Ovary (tissue), 9 donors: ENCODE results near the gene NSMF. TPM values are rescaled to one million over a fixed set of nuclear protein-coding genes. Genes with fewer than 3 reads are reported as not detected.

Experiments
- DNase-seq, 5 donors: peaks; one replicate each; pipeline ENCODE4 v3.0.0-alpha.2; 2019 to 2020
- H3K27ac ChIP-seq, 2 donors: fragments of 200-600 bp; one replicate each; pipeline versions ENCODE4 v1.5.1 to v1.8.0; 2019 to 2022
- H3K27me3 ChIP-seq: fragments of 200-600 bp; one replicate; pipeline ENCODE4 v1.8.0; 2022
- H3K36me3 ChIP-seq: fragments of 200-600 bp; sonication (generic); one replicate; pipeline ENCODE4 v1.5.1; 2019
- H3K4me1 ChIP-seq: one replicate; pipeline ENCODE4 v1.8.1; 2013; ENCODE audit warnings: mild to moderate bottlenecking, moderate library complexity; ENCODE audit not compliant: insufficient read depth
- H3K4me3 ChIP-seq: fragments of 200-600 bp; sonication (generic); one replicate; pipeline ENCODE4 v1.5.1; 2017
- H3K9me3 ChIP-seq, 2 donors: fragments of 200-600 bp in 1 of 2; sonication (generic) in 1 of 2; one replicate each; pipeline versions ENCODE4 v1.5.1 to v1.8.1; 2013 to 2019; ENCODE audit warnings: mild to moderate bottlenecking in 1 of 2, moderate library complexity in 1 of 2
- EP300 ChIP-seq: sonication (generic); formaldehyde crosslinking; IDR thresholded peaks from one replicate; pipeline ENCODE4 v1.6.1; 2017; ENCODE audit warnings: antibody characterized with exemption
- POLR2A ChIP-seq: fragments of 450-650 bp; IDR thresholded peaks from one replicate; pipeline ENCODE4 v1.6.1; 2017; ENCODE audit warnings: antibody characterized with exemption, mild to moderate bottlenecking, moderate library complexity
- WGBS, 3 donors: extraction: QIAGEN DNeasy Blood & Tissue Kit in 1 of 3; methylation state at CpG; one replicate each; pipeline versions ENCODE4 v1.1.5 to v1.1.7; 2013 to 2017; 5-methylcytosine and 5-hydroxymethylcytosine counted together
- intact Hi-C, 4 donors: fragments of 100-400 bp; cut with DNase I; formaldehyde crosslinking; loops; one replicate each; pipeline versions ENCODE4 v1.11.0 to v1.15.1; 2022 to 2023
- polyA plus RNA-seq, 2 donors: library from polyadenylated mRNA; stranded (reverse); fragments of 200-250 nt in 1 of 2; fragments of 350-450 nt in 1 of 2; fragmentation: Illumina TruSeq in 1 of 2; extraction: RNeasy Lipid Tissue Mini Kit (QIAGEN cat#74804) in 1 of 2; gene quantifications; one replicate each; pipeline ENCODE4 v1.2.3, GENCODE V29; 2013 to 2014
- total RNA-seq, 7 donors: library from RNA; depleted of rRNA in 2 of 7; stranded (reverse); fragments of >200 nt in 2 of 7; fragmentation: NEBNext Ultra II Directional in 3 of 7; extraction: Animal tissue kit (Norgen Biotek cat#: 25700) in 3 of 7; gene quantifications; one replicate each; pipeline versions ENCODE4 v1.1.0 to v1.2.4, GENCODE V29; 2016 to 2023
- TF ChIP-seq, protein P1 (sequence below), 3 donors: fragments of 450-650 bp in 2 of 3; fragments of 200-600 bp in 1 of 3; IDR thresholded peaks; one replicate each; pipeline versions ENCODE4 v1.5.1 to v1.8.0; 2016 to 2022; ENCODE audit warnings: antibody characterized with exemption in 3 of 3, mild to moderate bottlenecking in 1 of 3
- donor health status: DM: no; HTN: no; CAD: no; lungs with moderate emphysema.
- donor health status: DM: no; HTN: no; CAD: no.
- donor health status: Bipolar disorder and iron deficiency.
- donor health status: DM: yes; HTN: yes; CAD: no.
- donor health status: DM: no; HTN: no; CAD: no.
- donor health status: DM: yes; HTN: yes; CAD: no.

NSMF gene
- total and polyA plus RNA-seq, 9 donors = 22.9 to 50.3 (median 29.5) TPM

GRCh38 chr9:137446851-137447471 lies 12.2 kb downstream of the NSMF start:
- no peak overlapping the region for H3K4me3 ChIP-seq
- no peaks in the 10 kb centered on the region for H3K27me3 ChIP-seq
- H3K9me3 ChIP-seq = no peaks in the 10 kb centered on the region
- DNase-seq = peak in 2 of 5 donors; percentile 23 to 33
- no peaks in the 10 kb centered on the region for H3K4me1 ChIP-seq
- intact Hi-C loops = loop anchor here in 2 of 4 donors (5.0 to 10.0 kb wide), 2 partner anchors 145 to 152 kb away; partner anchors contain the start of gene NRARP (in 1 of the 2)
- 65 to 74% (median 69%) methylated on average over 21 of the region's 21 CpGs for WGBS, 3 donors
- H3K27ac ChIP-seq = no peak overlapping the region
- no peak for TF ChIP-seq POLR2A
- no peak for TF ChIP-seq EP300
- TF ChIP-seq, protein P1, sequence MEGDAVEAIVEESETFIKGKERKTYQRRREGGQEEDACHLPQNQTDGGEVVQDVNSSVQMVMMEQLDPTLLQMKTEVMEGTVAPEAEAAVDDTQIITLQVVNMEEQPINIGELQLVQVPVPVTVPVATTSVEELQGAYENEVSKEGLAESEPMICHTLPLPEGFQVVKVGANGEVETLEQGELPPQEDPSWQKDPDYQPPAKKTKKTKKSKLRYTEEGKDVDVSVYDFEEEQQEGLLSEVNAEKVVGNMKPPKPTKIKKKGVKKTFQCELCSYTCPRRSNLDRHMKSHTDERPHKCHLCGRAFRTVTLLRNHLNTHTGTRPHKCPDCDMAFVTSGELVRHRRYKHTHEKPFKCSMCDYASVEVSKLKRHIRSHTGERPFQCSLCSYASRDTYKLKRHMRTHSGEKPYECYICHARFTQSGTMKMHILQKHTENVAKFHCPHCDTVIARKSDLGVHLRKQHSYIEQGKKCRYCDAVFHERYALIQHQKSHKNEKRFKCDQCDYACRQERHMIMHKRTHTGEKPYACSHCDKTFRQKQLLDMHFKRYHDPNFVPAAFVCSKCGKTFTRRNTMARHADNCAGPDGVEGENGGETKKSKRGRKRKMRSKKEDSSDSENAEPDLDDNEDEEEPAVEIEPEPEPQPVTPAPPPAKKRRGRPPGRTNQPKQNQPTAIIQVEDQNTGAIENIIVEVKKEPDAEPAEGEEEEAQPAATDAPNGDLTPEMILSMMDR (IDR thresholded peaks at IDR 0.05) = no peak
- no peaks in the 10 kb centered on the region for H3K36me3 ChIP-seq

DNA sequence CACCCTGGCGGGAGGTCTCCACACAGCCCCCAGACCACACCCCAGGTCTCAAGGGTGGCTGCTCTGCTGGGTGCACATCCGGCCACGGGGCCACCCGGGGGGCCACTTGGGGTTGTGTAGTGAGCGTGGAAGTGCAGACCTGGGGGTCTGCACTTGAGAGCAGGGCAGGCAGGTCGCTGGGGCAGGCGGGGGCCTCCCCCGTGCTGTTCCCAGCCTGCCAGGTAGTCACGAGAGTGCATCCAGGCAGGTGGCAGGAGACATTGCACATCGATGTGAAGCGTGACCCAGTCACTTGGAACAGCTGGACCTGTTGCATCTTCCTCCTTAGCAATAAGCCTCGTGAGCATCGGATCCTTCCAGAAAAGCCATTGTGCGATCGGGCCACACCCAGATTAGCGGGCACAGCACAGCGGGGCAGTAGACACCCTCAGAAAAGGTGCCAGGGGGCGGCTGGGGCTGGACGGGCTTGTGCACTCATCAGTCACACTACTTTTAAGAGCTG lies 13.2 kb downstream of the NSMF start:
- 42 to 55% (median 52%) methylated on average over 19 of the region's 19 CpGs for WGBS, 3 donors
- peak in 2 of 5 donors; percentile 28 to 39 for DNase-seq
- intact Hi-C loops = loop anchor here in 2 of 4 donors (5.0 to 10.0 kb wide), 2 partner anchors 144 to 151 kb away; partner anchors contain the start of gene NRARP (in 1 of the 2)
- no peaks in the 10 kb centered on the region for H3K27me3 ChIP-seq
- H3K9me3 ChIP-seq = no peaks in the 10 kb centered on the region
- H3K36me3 ChIP-seq = no peaks in the 10 kb centered on the region
- H3K4me3 ChIP-seq = no peak overlapping the region
- TF ChIP-seq EP300 (no peak), POLR2A (no peak)
- TF ChIP-seq, protein P1 (IDR thresholded peaks at IDR 0.05) = no peak
- H3K4me1 ChIP-seq = no peaks in the 10 kb centered on the region
- H3K27ac ChIP-seq = no peak overlapping the region

- Histone ChIP-seq H3K27me3 (no peaks in the 10 kb centered on the region), H3K36me3 (no peaks in the 10 kb centered on the region), H3K27ac (no peak overlapping the region), H3K4me3 (no peak overlapping the region), H3K4me1 (no peaks in the 10 kb centered on the region), H3K9me3 (no peaks in the 10 kb centered on the region)
- intact Hi-C loops = loop anchor here in 2 of 4 donors (5.0 to 10.0 kb wide), 2 partner anchors 143 to 151 kb away; partner anchors contain the start of gene NRARP (in 1 of the 2)
- TF ChIP-seq POLR2A = no peak
- TF ChIP-seq, protein P1 (IDR thresholded peaks at IDR 0.05) = peak; percentile 43 to 68 (median 54)
- 15 to 24% (median 18%) methylated on average over 13 to 14 of the region's 14 CpGs for WGBS, 3 donors
- DNase-seq = peak; percentile 66 to 85 (median 83)
Observed at GRCh38 chr9:137445275-137445807, 13.8 kb downstream of the NSMF start.

DNA sequence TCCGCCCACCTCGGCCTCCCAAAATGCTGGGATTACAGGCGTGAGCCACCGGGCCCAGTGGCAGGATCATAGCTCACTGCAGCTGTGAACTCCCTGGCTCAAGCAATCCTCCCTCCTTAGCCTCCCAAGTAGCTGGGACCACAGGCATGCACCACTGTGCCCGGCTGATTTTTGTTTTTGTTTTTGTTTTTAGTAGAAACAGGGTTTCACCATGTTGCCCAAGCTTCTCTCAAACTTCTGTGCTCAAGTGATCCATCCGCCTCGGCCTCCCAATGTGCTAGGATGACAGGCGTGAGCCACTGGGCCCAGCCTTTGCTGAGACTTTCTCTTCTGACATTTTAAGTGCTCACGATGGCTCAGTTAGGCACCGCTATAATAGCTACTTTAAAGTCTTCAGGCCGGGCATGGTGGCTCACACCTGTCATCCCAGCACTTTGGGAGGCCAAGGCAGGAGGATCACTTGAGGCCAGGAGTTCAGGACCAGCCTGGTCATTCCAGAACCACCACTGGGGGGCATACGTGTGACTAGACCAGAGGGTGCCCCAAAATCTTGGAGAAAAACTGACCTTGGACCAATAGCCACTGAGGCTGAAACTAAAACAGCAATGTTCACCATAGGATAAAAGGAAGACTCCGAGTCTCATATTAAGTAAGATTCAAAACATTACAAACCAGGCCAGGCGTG lies 14.9 kb downstream of the NSMF start:
- Histone ChIP-seq H3K36me3 (no peaks in the 10 kb centered on the region), H3K9me3 (no peaks in the 10 kb centered on the region), H3K27me3 (no peaks in the 10 kb centered on the region), H3K27ac (no peak overlapping the region), H3K4me3 (no peak overlapping the region), H3K4me1 (no peaks in the 10 kb centered on the region)
- DNase-seq = peak in 1 of 5 donors; percentile 13
- intact Hi-C loops = loop anchor here in 1 of 4 donors (10.0 kb wide), 1 partner anchor 149 kb away; no protein-coding TSS in a partner anchor
- TF ChIP-seq, protein P1 (IDR thresholded peaks at IDR 0.05) = no peak
- no peak for TF ChIP-seq POLR2A
- no peak for TF ChIP-seq EP300
- 81 to 87% (median 81%) methylated on average over 14 of the region's 14 CpGs for WGBS, 3 donors
